IMR-90 (cell line): ENCODE data around the gene ZNF595. TPM values are rescaled to one million over a fixed set of nuclear protein-coding genes. Genes with fewer than 3 reads are reported as not detected.

ENCODE experiments used
- ATAC-seq: fragments of 200-7000 bp; cut with Tn5 transposase; 2 replicates; pipeline ENCODE4 v1.9.1; 2020; ENCODE audit warnings: low read depth, mild to moderate bottlenecking, moderate library complexity
- BruUV-seq: library from RNA; stranded (reverse); fragments of 400-500 nt; replicated peaks from 2 replicates; lab custom pipeline; 2021; lab: Mats Ljungman, UMichigan
- CTCF ChIA-PET: fragments of 300-600 bp; formaldehyde crosslinking; extraction: SDS; loops from one replicate; lab custom pipeline; 2021; ENCODE audit warnings: antibody characterized with exemption; lab: Yijun Ruan, JAX
- POLR2A ChIA-PET: fragments of 300-600 bp; sonication (Branson Sonifier 250); formaldehyde crosslinking; loops from one replicate; lab custom pipeline; 2022; ENCODE audit warnings: antibody characterized with exemption; ENCODE audit not compliant: unreplicated experiment; lab: Charles Lee
- DNase-seq: peaks from one replicate; pipeline ENCODE4 v3.0.0; 2013
- H2AFZ ChIP-seq: replicated peaks from 2 replicates; pipeline ENCODE3; 2013; ENCODE audit warnings: low read length, mild to moderate bottlenecking; ENCODE audit not compliant: poor library complexity
- H2AK5ac ChIP-seq: 2 replicates; pipeline ENCODE4 v1.6.1; 2013; ENCODE audit warnings: low read depth, low read length, inconsistent platforms
- H2AK9ac ChIP-seq: replicated peaks from 2 replicates; pipeline ENCODE3; 2013; ENCODE audit warnings: mild to moderate bottlenecking, low read depth, low read length, moderate library complexity; ENCODE audit not compliant: poor library complexity
- H2BK120ac ChIP-seq: 2 replicates; pipeline ENCODE4 v1.6.1; 2013; ENCODE audit warnings: low read depth, low read length, inconsistent platforms
- H2BK15ac ChIP-seq: 3 replicates; pipeline ENCODE4 v1.6.1; 2013; ENCODE audit warnings: low read depth, low read length, inconsistent platforms
- H2BK20ac ChIP-seq: 2 replicates; pipeline ENCODE4 v1.6.1; 2013; ENCODE audit warnings: low read depth, mild to moderate bottlenecking, inconsistent platforms, low read length, moderate library complexity
- H2BK5ac ChIP-seq: 2 replicates; pipeline ENCODE4 v1.6.1; 2013; ENCODE audit warnings: mild to moderate bottlenecking, low read depth, low read length, inconsistent platforms; ENCODE audit not compliant: poor library complexity, severe bottlenecking
- H3K14ac ChIP-seq: replicated peaks from 2 replicates; pipeline ENCODE4 v1.6.1; 2013; ENCODE audit warnings: low read depth, low read length, inconsistent platforms
- H3K18ac ChIP-seq: 2 replicates; pipeline ENCODE4 v1.6.1; 2013; ENCODE audit warnings: low read depth, low read length, control low read depth
- H3K23ac ChIP-seq: 2 replicates; pipeline ENCODE4 v1.6.1; 2013; ENCODE audit warnings: low read depth, low read length, inconsistent platforms
- H3K27ac ChIP-seq: 2 replicates; pipeline ENCODE4 v1.5.1; 2013; ENCODE audit warnings: mild to moderate bottlenecking, control low read depth, low read length; ENCODE audit not compliant: insufficient read depth
- H3K27me3 ChIP-seq: 2 replicates; pipeline ENCODE4 v1.6.1; 2013; ENCODE audit warnings: low read length; ENCODE audit not compliant: control insufficient read depth, insufficient read depth
- H3K36me3 ChIP-seq: 2 replicates; pipeline ENCODE4 v1.6.1; 2013; ENCODE audit warnings: low read length, mixed read lengths; ENCODE audit not compliant: control insufficient read depth, insufficient read depth
- H3K4ac ChIP-seq: 2 replicates; pipeline ENCODE4 v1.6.1; 2013; ENCODE audit warnings: low read depth, low read length, inconsistent platforms
- H3K4me1 ChIP-seq: 2 replicates; pipeline ENCODE4 v1.6.1; 2013; ENCODE audit warnings: low read length, mixed read lengths; ENCODE audit not compliant: control insufficient read depth, insufficient read depth
- H3K4me2 ChIP-seq: 2 replicates; pipeline ENCODE4 v1.6.1; 2013; ENCODE audit warnings: low read depth, mild to moderate bottlenecking, control low read depth, low read length, moderate library complexity
- H3K4me3 ChIP-seq: 2 replicates; pipeline ENCODE4 v1.5.1; 2013; ENCODE audit warnings: low read depth, mild to moderate bottlenecking, control low read depth, low read length, moderate library complexity; ENCODE audit not compliant: insufficient read depth
- H3K56ac ChIP-seq: 2 replicates; pipeline ENCODE4 v1.6.1; 2013; ENCODE audit warnings: low read length, inconsistent platforms; ENCODE audit not compliant: insufficient read depth; ENCODE audit errors: extremely low read depth
- H3K79me1 ChIP-seq, 2 experiments: 2 replicates each; pipeline ENCODE4 v1.6.1; 2013; ENCODE audit warnings: low read length in 2 of 2, inconsistent platforms in 1 of 2, low read depth in 1 of 2
- H3K9ac ChIP-seq: 2 replicates; pipeline ENCODE4 v1.6.1; 2013; ENCODE audit warnings: low read depth, low read length, control low read depth
- H3K9me1 ChIP-seq: 2 replicates; pipeline ENCODE4 v1.6.1; 2013; ENCODE audit warnings: low read length, inconsistent platforms; ENCODE audit not compliant: insufficient read depth
- H3K9me3 ChIP-seq: 2 replicates; pipeline ENCODE4 v1.6.1; 2013; ENCODE audit warnings: low read length; ENCODE audit not compliant: control insufficient read depth, insufficient read depth
- H4K20me1 ChIP-seq: 2 replicates; pipeline ENCODE4 v1.6.1; 2013; ENCODE audit warnings: low read length, inconsistent platforms; ENCODE audit not compliant: insufficient read depth
- H4K5ac ChIP-seq: 2 replicates; pipeline ENCODE4 v1.6.1; 2013; ENCODE audit warnings: mild to moderate bottlenecking, low read depth, low read length, control low read depth
- H4K8ac ChIP-seq, 2 experiments: 2 replicates each; pipeline ENCODE4 v1.6.1; 2013; ENCODE audit warnings: low read depth in 2 of 2, low read length in 2 of 2, control low read depth in 1 of 2, inconsistent platforms in 1 of 2
- H4K91ac ChIP-seq: 2 replicates; pipeline ENCODE4 v1.6.1; 2013; ENCODE audit warnings: low read depth, low read length, inconsistent platforms; ENCODE audit not compliant: insufficient read depth
- BHLHE40 ChIP-seq: fragments of 150-350 bp; IDR thresholded peaks from 2 replicates; pipeline ENCODE4 v1.6.1; 2016; ENCODE audit warnings: mild to moderate bottlenecking, low read depth, low read length
- CEBPB ChIP-seq: IDR thresholded peaks from 2 replicates; pipeline ENCODE4 v1.6.1; 2012; ENCODE audit warnings: low read depth, low read length, improper control_type of control experiment
- CHD1 ChIP-seq: IDR thresholded peaks from 2 replicates; pipeline ENCODE4 v1.6.1; 2012; ENCODE audit warnings: low read depth, low read length, improper control_type of control experiment
- CTCF ChIP-seq: conservative IDR thresholded peaks from 2 replicates; pipeline ENCODE4 v1.5.1; 2012; ENCODE audit warnings: mild to moderate bottlenecking, low read depth, low read length, improper control_type of control experiment
- ELK1 ChIP-seq: fragments of 150-350 bp; IDR thresholded peaks from 2 replicates; pipeline ENCODE4 v1.6.1; 2016; ENCODE audit warnings: low read depth, mild to moderate bottlenecking, low read length, moderate library complexity, borderline replicate concordance
- FOS ChIP-seq: fragments of 150-350 bp; IDR thresholded peaks from 2 replicates; pipeline ENCODE4 v1.6.1; 2016; ENCODE audit warnings: low read depth, low read length
- MAFK ChIP-seq: IDR thresholded peaks from 2 replicates; pipeline ENCODE4 v1.6.1; 2012; ENCODE audit warnings: low read depth, low read length, improper control_type of control experiment
- MAZ ChIP-seq: IDR thresholded peaks from 2 replicates; pipeline ENCODE4 v1.6.1; 2012; ENCODE audit warnings: low read depth, mild to moderate bottlenecking, low read length, improper control_type of control experiment, moderate library complexity, borderline replicate concordance
- MXI1 ChIP-seq: IDR thresholded peaks from 2 replicates; pipeline ENCODE4 v1.6.1; 2012; ENCODE audit warnings: low read depth, mild to moderate bottlenecking, low read length, moderate library complexity, borderline replicate concordance
- NFE2L2 ChIP-seq: fragments of 150-350 bp; IDR thresholded peaks from 2 replicates; pipeline ENCODE4 v1.6.1; 2016; ENCODE audit warnings: low read depth, mild to moderate bottlenecking, low read length
- POLR2A ChIP-seq: IDR thresholded peaks from 2 replicates; pipeline ENCODE4 v1.6.1; 2012; ENCODE audit warnings: mild to moderate bottlenecking, low read depth, low read length
- RAD21 ChIP-seq: IDR thresholded peaks from 2 replicates; pipeline ENCODE4 v1.6.1; 2012; ENCODE audit warnings: low read length, improper control_type of control experiment
- RCOR1 ChIP-seq: IDR thresholded peaks from 2 replicates; pipeline ENCODE4 v1.6.1; 2012; ENCODE audit warnings: mild to moderate bottlenecking, low read length, improper control_type of control experiment; ENCODE audit not compliant: insufficient replicate concordance
- RFX5 ChIP-seq: IDR thresholded peaks from 2 replicates; pipeline ENCODE4 v1.8.0; 2012; ENCODE audit warnings: low read depth, mild to moderate bottlenecking, low read length, moderate library complexity
- SMC3 ChIP-seq: fragments of 150-350 bp; IDR thresholded peaks from 2 replicates; pipeline ENCODE4 v1.6.1; 2016; ENCODE audit warnings: low read depth, mild to moderate bottlenecking, antibody characterized with exemption, low read length, moderate library complexity
- WGBS, 2 experiments: methylation state at CpG; one replicate each; pipeline versions ENCODE4 v1.1.5 to v1.1.7; 2013; ENCODE audit warnings: missing lambda C conversion rate in 2 of 2; ENCODE audit not compliant: insufficient read length in 1 of 2; ENCODE audit errors: extremely low coverage in 2 of 2; 5-methylcytosine and 5-hydroxymethylcytosine counted together
- dilution Hi-C: fragments of 300-500 bp; cut with HindIII; formaldehyde crosslinking; loops from one replicate; pipeline ENCODE4 v1.14.3; 2018; ENCODE audit warnings: low sequenced_read_pairs; ENCODE audit not compliant: unreplicated experiment
- in situ Hi-C: fragments of 300-500 bp; cut with MboI; formaldehyde crosslinking; loops from 3 replicates; pipeline ENCODE4 v1.14.3; 2019; ENCODE audit warnings: low sequenced_read_pairs, inconsistent platforms, mixed read lengths
- intact Hi-C: fragments of 100-400 bp; cut with micrococcal nuclease; formaldehyde crosslinking; loops from 2 replicates; pipeline ENCODE4 v1.10.0; 2022
- polyA plus RNA-seq, 3 experiments: library from polyadenylated mRNA; depleted of rRNA; stranded (reverse); fragments of >200 nt; gene quantifications; 2 replicates each; pipeline ENCODE4 v1.2.3, GENCODE V29; 2012; ENCODE audit warnings: low replicate concordance in 1 of 3
- total RNA-seq: library from RNA; depleted of rRNA; stranded (reverse); fragments of >200 nt; gene quantifications from 2 replicates; pipeline ENCODE4 v1.2.3, GENCODE V29; 2012
- TF ChIP-seq, protein P1 (sequence below): fragments of 150-350 bp; IDR thresholded peaks from 2 replicates; pipeline ENCODE4 v1.6.1; 2017; ENCODE audit warnings: mild to moderate bottlenecking, antibody characterized with exemption, low read length, low read depth

Gene ZNF595
- total and polyA plus RNA-seq, 2 of the 4 experiments (the other 2 are of a cell fraction), result 1.9 to 6.8 TPM

GRCh38 chr4:85951-86350 is 32.8 kb downstream of the ZNF595 start:
- no TSS peak for BruUV-seq
- intact Hi-C loops (no loop called here), dilution Hi-C loops (no loop called here), in situ Hi-C loops (no loop called here)
- Histone ChIP-seq H3K18ac (no peak overlapping the region), H2BK5ac (no peak overlapping the region), H4K8ac (no peak overlapping the region), H4K20me1 (no peaks in the 10 kb centered on the region), H3K23ac (no peak overlapping the region), H3K9me3 (peaks cover 55% of the 10 kb centered on the region), H2BK15ac (no peak overlapping the region), H2AK9ac (no peak overlapping the region), H3K36me3 (peaks cover 13% of the 10 kb centered on the region), H3K14ac (no peak overlapping the region), H2AFZ (no peak overlapping the region), H2BK20ac (no peak overlapping the region), H3K4ac (no peak overlapping the region), H3K27me3 (no peaks in the 10 kb centered on the region), H3K9me1 (no peaks in the 10 kb centered on the region), H3K56ac (no peak overlapping the region), H3K4me1 (no peaks in the 10 kb centered on the region), H3K9ac (no peak overlapping the region), H3K79me1 (no peaks in the 10 kb centered on the region), H3K27ac (no peak overlapping the region), H2BK120ac (no peak overlapping the region), H2AK5ac (no peak overlapping the region), H3K4me2 (no peak overlapping the region), H4K5ac (no peak overlapping the region), H3K4me3 (no peak overlapping the region), H4K91ac (no peak overlapping the region)
- ChIA-PET CTCF (no interaction called here), POLR2A (no interaction called here)
- DNase-seq (no peak), ATAC-seq (no peak)
- WGBS, 2 experiments, result no CpG with 5 or more reads among the region's 3 CpGs
- TF ChIP-seq, protein P1, sequence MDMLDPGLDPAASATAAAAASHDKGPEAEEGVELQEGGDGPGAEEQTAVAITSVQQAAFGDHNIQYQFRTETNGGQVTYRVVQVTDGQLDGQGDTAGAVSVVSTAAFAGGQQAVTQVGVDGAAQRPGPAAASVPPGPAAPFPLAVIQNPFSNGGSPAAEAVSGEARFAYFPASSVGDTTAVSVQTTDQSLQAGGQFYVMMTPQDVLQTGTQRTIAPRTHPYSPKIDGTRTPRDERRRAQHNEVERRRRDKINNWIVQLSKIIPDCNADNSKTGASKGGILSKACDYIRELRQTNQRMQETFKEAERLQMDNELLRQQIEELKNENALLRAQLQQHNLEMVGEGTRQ, result no peak
- TF ChIP-seq MAFK (no peak), FOS (no peak), ELK1 (no peak), NFE2L2 (no peak), SMC3 (no peak), RCOR1 (no peak), RAD21 (no peak), POLR2A (no peak), RFX5 (no peak), CEBPB (no peak), CTCF (no peak), BHLHE40 (no peak), MAZ (no peak), MXI1 (no peak), CHD1 (no peak)
